ENCODE results near the gene C2CD3. TPM values are rescaled to one million over a fixed set of nuclear protein-coding genes. Genes with fewer than 3 reads are reported as not detected.

Gene C2CD3
- total RNA-seq, 2 experiments from 2014 or later, result 24.9 to 25.3 TPM

DNA sequence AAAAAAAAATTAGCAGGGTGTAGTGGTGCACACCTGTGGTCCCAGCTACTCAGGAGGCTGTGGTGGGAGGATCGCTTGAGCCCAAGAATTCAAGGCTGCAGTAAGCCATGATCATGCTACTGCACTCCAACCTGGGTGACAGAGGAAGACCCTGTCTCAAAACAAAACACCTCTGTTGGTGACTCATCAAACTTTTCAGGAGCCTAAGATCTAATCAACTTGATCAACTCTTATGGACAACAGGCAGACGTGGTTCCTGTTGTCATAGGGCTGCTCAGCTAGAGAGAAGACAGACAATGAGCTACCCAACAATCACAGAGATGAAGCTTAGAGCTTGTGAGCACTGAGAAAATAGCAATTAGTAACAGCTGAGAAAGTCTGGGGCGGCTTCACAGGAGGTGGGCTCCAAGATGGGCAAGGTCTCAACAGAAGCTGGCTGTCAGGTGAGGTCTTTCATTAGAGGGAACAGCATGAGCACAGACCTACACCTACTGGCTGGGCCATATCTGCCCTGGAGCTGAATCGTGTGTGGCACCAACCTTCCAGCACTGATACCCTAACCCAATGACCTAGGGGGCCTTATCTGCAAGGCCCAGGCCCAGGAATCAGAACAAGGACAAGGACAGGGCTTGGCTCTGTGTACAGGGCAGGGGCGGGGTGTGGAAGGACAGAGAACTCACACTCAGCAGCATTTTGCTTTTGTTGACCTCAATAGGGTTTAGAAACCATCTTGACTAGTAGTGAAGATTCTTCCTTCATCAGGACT lies 154.7 kb downstream of the C2CD3 start:
- DNase-seq, result no peak
- H3K36me3 Mint-ChIP-seq, result peaks cover 49% of the 10 kb centered on the region
- no peaks in the 10 kb centered on the region for H3K27me3 Mint-ChIP-seq
- H3K4me3 Mint-ChIP-seq, result no peak overlapping the region
- H3K9me3 Mint-ChIP-seq, result no peaks in the 10 kb centered on the region
- peaks cover 48% of the 10 kb centered on the region for H3K4me1 Mint-ChIP-seq
- no peak overlapping the region for H3K27ac Mint-ChIP-seq

DNA sequence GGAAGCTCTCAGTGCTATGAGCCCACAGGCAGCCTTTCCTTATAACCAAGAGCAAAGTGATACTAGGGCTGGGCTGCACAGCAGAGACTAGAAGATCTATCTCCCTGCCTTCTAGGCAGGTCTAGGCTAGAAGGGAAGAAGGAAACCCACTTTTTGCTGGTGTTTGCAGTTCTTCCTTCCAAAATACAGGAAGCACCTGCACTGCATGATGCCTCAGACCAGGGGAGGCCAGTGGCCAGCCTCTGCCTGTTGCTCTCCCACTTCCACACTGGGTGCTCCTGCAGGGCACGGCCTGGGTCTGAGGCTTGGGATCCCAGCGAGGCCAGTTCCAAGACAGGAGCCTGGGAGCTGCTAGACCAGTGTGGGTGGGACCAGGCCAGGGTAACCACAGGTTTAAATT lies 155.9 kb downstream of the C2CD3 start:
- Mint-ChIP-seq H3K9me3 (no peaks in the 10 kb centered on the region), H3K4me3 (no peak overlapping the region), H3K4me1 (peaks cover 60% of the 10 kb centered on the region), H3K27me3 (no peaks in the 10 kb centered on the region), H3K27ac (no peak overlapping the region), H3K36me3 (peaks cover 54% of the 10 kb centered on the region)
- no peak for DNase-seq

DNA sequence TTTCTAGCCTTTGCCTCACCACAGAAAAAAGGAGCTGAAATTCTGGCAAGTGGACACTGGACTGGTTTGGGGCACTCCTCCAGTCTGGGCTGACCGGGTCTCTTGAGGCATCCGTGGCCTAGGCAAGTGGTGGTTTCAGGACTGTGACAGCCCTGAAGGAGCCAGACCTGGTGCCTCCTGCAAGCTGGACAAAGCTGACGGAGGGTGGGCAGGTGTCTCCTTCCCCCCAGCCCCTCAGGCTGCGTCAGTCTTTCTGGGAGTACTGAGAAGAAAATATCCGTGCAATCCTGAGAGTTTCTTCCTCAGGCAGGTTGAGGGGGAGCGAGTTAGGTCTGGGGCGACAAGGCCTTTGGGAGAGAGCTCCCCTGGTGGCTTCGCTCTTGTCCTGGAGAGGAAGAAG lies 157.7 kb downstream of the C2CD3 start:
- Mint-ChIP-seq H3K27ac (no peak overlapping the region), H3K9me3 (no peaks in the 10 kb centered on the region), H3K4me1 (peaks cover 69% of the 10 kb centered on the region), H3K4me3 (no peak overlapping the region), H3K36me3 (peaks cover 54% of the 10 kb centered on the region), H3K27me3 (no peaks in the 10 kb centered on the region)
- DNase-seq, result no peak

DNA sequence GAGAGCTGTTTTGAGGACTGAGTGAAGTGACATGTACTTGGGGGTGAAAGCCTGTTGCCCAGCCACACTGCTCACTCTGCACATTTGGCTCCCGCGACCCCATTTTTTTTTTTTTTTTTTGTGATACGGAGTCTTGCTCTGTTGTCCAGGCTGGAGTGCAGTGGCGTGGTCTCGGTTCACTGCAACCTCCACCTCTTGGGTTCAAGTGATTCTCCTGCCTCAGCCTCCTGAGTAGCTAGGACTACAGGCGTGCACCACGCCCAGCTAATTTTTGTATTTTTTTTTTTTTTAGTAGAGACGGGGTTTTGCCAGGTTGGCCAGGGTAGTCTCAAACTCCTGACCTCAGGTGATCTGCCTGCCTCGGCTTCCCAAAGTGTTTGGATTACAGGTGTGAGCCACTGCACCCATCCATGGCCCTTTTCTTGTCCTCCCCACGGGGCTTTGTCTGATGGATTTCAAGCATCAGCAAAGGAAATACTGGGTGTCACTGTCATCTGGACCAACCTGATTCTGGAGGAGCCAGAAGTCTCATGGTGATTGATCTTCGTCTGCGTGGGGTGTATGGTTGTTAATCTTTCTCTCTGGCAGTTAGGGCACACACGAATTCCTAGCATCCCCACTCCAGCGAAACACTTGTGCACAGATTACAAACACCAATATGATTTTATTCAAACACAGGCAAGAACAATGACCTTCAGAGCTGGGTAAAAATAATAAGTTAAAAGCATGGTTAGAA lies 158.6 kb downstream of the C2CD3 start:
- Mint-ChIP-seq H3K4me3 (no peak overlapping the region), H3K4me1 (peaks cover 74% of the 10 kb centered on the region), H3K27me3 (no peaks in the 10 kb centered on the region), H3K36me3 (peaks cover 52% of the 10 kb centered on the region), H3K9me3 (no peaks in the 10 kb centered on the region), H3K27ac (peak overlapping the region; percentile 91)
- no peak for DNase-seq

DNA sequence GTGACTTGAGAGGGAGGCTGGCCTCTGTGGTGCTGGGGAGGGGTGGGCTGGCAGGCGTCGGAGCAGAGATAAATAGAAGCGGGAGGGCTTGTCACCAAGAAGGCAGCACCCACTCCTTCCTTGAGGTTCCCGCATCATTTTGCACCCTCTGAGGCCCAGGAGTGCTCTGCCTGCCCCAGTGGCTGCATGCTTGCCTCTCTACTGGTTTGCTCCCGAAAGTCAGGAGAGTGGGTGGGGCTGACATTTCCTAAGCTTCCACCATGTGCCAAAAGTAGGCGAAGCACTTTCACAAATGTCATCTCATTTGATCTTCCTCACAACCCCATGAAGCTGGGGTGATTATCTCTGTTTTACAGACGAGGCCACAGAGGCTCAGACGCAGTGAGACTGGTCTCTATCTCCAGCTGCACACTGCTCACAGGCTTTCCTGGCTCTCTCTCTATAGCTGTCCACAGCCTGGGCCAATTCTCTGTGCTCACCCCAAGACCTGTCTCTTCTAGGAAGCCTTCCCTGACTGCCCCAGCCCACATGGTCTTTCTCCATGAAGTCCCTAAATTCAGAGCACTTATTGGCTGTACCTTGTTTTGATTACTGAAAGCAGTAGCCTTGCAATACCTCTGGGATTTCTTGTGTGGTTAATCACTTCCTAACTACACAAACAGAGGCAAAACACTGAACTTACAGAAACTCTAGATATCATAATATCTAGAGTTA lies 159.3 kb downstream of the C2CD3 start:
- Mint-ChIP-seq H3K36me3 (peaks cover 45% of the 10 kb centered on the region), H3K4me1 (peaks cover 76% of the 10 kb centered on the region), H3K27me3 (no peaks in the 10 kb centered on the region), H3K4me3 (peak overlapping the region; percentile 9), H3K9me3 (no peaks in the 10 kb centered on the region), H3K27ac (peak overlapping the region; percentile 91)
- DNase-seq, result peak; percentile 70

DNA sequence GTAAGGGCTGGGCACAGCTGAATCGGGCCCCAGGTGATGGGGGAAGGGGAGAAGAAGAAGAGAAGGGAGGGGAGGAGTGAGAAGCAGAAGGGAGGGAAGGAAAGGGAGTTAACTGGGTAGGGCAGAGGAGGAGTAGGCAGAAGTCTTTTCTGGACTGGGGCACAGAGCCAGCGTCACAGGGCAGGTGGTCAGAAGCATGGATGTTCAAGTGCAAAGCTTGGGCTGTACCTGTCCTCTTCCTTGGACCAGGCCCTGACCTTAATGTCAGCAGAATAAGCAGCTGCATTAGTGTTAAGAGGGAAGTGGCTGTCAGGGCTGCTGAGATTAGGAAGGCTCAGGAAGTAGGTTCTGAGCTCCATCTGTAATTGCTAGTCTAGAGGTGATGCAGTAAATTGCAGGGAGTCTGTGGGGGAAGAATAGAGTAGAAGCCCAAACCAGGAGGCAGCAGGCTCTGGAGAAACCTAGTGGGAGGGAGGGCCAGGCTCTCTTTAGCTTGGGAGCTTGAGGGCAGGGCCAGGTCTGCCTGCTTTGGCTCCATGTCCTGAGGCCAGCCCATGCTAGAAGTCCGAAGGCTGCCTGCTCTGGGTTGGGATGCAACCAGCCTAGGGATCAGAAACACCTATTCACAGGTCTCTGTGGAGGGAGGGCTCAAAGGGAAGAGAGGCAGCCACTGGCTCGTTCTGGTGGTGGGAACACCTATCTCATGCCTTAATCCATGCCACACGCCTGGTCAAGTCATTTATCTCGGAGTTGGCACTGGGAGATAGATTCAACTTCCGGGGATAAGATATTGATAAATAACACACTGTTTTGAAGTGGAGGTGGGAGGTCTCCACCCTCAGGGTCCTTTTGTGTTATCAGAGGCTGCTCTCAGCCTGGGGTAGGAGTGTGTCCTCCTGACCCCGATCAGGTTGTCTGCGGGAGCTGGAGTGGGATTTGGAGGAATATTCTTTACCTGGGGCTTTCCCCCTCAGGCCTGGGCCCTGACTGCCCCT lies 160.2 kb downstream of the C2CD3 start:
- H3K4me3 Mint-ChIP-seq, result peak overlapping the region; percentile 9
- peaks cover 78% of the 10 kb centered on the region for H3K4me1 Mint-ChIP-seq
- H3K27me3 Mint-ChIP-seq, result no peaks in the 10 kb centered on the region

DNA sequence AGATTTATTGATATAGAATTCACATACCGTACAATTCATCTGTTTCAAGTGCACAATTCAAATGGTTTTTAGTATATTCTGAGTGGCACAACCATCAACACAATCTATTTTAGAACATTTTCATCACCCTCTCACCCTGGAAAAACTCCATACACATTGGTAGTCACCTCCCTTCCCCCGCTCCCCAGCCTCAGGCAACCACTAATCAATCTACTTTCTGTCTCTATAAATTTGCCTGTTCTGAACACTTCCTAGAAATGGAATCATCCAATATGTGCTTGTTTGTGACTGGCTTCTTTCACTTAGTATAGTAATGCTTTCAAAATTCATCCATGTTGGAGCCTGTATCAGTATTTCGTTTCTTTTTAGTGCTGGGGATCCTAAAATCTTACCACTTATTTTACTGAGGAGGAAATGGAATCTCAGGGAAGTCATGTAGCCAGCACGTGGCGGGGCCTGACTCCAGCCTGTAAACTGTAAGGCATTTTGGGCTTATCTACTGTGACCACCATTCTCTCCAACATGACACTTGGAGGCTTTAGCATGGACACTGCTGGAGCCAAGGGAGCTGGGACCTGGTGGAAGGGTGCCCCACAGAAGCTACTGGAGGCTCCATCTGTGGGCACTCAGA lies 161.0 kb downstream of the C2CD3 start:
- H3K27ac Mint-ChIP-seq, result peak overlapping the region; percentile 91
- no peak for DNase-seq
- H3K9me3 Mint-ChIP-seq, result no peaks in the 10 kb centered on the region
- H3K36me3 Mint-ChIP-seq, result peaks cover 37% of the 10 kb centered on the region
- no peak overlapping the region for H3K4me3 Mint-ChIP-seq
- H3K27me3 Mint-ChIP-seq, result no peaks in the 10 kb centered on the region
- peaks cover 79% of the 10 kb centered on the region for H3K4me1 Mint-ChIP-seq

More for the DNA sequence above, 160.2 kb downstream of the C2CD3 start:
- H3K27ac Mint-ChIP-seq, result peak overlapping the region; percentile 91
- H3K9me3 Mint-ChIP-seq, result no peaks in the 10 kb centered on the region
- DNase-seq, result no peak
- H3K36me3 Mint-ChIP-seq, result peaks cover 38% of the 10 kb centered on the region

DNA sequence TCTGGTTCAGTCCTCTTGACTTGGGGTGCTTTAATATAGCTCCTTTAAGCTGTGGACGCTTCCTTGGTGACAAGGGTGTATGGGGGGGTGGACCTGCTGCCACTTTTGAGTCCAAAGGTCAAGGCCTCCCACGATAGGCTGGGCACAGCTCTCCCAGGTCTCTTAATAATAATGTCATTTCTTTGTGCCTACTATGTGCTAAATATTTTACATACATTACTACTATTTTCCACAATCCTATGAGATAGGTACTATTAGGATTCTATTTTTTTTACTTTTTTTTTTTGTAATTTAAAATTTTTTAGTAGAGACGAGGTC lies 161.6 kb downstream of the C2CD3 start:
- Mint-ChIP-seq H3K27ac (peak overlapping the region; percentile 85), H3K36me3 (peaks cover 34% of the 10 kb centered on the region), H3K27me3 (no peaks in the 10 kb centered on the region), H3K4me1 (peaks cover 79% of the 10 kb centered on the region), H3K4me3 (no peak overlapping the region), H3K9me3 (no peaks in the 10 kb centered on the region)
- no peak for DNase-seq

DNA sequence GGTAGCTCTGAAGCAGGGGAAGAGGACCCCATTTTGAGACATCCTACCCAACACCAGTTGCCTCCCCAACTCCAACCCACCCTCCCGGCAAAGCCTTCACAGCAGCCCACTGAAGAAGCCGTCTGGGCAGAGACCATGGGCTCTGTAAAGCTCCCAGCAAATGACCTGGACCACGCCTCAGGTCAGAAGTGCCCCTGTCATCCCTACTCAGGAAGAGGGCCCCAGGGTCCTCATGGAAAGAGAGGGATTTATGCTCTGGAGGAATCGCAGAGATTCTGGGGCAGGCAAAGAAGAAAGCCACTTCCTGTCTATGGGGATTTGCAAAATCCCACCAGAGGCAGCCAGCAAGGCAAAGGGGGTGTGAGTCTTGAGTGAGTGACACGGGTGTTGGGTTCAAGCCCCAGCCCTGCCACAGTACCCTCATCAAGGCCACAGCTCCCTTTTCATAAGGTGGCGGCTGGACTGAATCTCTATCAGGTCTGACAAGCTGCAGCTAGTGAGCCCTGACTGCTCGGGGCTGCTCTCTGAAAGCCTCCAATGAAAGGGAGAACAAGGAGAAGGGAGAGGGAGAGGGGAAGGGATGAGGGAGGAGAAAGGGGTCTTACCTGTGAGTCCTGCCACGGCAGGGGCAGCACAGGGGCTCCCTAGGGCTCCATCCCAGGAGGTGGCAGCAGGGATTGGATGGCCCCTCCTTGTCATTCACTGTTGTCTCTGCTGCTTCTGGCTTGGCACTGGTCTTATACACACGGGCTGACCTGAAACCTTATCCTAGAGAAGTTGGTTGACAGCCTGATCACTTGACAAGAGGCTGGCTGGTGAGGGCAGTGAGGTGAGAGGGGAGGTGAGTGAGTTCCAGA lies 162.2 kb downstream of the C2CD3 start, which contains the start of gene UCP3:
UCP3 (minus strand) TSS at position 713 of the 857 bp plus-strand sequence. CDS start 2,043 bp downstream, outside the sequence.
- Mint-ChIP-seq H3K4me3 (no peak within 1 kb of the TSS), H3K4me1 (peaks cover 79% of the 10 kb centered on the region), H3K36me3 (peaks cover 30% of the 10 kb centered on the region), H3K27ac (peak within 1 kb of the TSS; percentile 91), H3K27me3 (no peaks in the 10 kb centered on the region), H3K9me3 (no peaks in the 10 kb centered on the region)
- no peak for DNase-seq

DNA sequence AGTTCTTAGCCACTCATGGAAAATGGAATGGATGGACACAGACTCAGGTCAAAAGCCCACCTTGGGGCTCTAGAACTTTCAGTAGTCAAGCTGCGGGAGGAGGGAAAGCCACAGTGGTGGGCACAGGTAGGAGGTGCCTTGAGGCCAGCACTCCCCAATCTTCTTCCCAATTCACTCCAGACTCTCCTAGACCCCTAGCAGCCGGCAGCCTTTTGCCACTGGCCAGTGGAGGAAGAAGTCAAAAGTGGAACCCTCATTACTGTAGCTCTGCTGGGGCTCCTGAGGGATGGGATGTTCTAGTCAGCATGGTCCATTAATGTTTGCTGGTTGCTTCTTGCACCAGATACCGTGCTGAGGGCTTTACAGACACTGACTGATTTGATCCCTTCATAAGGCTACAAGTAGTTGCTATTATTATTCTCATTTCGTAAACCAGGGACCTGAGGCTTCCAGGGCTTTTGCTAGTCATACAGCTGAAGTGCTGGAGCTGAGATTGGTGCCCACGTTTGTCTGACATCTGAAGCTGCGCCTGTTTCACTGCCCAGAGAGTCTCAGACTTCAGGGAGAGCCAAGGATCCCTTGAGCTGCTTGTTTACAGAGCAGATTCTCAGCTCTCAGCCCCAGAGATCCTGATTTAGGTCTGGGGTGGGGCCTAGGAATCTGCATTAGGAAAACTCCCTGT lies 163.0 kb downstream of the C2CD3 start:
- Mint-ChIP-seq H3K4me1 (peaks cover 76% of the 10 kb centered on the region), H3K9me3 (no peaks in the 10 kb centered on the region), H3K27me3 (no peaks in the 10 kb centered on the region), H3K4me3 (no peak overlapping the region), H3K36me3 (peaks cover 31% of the 10 kb centered on the region), H3K27ac (peak overlapping the region; percentile 30)
- no peak for DNase-seq

DNA sequence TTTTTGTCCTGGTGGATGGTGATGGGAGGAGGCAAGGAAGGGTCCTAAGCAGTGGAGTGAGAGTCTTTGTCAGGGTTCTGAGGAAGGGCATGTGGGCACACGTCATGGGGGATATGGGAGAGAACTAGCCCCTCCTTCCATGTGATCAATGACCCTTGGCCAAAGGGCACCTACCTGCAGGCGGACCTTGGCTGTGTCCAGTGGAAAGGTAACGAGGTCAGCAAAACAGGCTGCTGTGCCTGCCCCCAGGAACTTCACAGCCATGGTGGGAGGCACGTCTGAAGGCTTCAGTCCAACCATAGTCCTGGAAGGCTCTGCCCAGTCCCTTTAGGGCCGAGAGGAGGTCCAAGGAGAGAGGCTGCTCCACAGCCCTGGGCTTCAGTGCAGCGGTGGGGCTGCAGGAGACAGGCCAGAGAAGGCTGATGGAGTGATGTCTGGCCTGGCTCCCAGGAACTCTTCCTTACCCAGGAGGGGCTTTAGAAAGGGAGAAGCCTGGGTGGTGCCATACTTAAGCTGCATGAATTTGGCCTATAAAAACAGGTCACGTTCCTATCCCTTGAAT lies 164.0 kb downstream of the C2CD3 start:
- DNase-seq, result no peak
- H3K4me1 Mint-ChIP-seq, result peaks cover 68% of the 10 kb centered on the region
- H3K27me3 Mint-ChIP-seq, result no peaks in the 10 kb centered on the region
- no peaks in the 10 kb centered on the region for H3K9me3 Mint-ChIP-seq
- H3K27ac Mint-ChIP-seq, result peak overlapping the region; percentile 64
- peaks cover 30% of the 10 kb centered on the region for H3K36me3 Mint-ChIP-seq
- no peak overlapping the region for H3K4me3 Mint-ChIP-seq

DNA sequence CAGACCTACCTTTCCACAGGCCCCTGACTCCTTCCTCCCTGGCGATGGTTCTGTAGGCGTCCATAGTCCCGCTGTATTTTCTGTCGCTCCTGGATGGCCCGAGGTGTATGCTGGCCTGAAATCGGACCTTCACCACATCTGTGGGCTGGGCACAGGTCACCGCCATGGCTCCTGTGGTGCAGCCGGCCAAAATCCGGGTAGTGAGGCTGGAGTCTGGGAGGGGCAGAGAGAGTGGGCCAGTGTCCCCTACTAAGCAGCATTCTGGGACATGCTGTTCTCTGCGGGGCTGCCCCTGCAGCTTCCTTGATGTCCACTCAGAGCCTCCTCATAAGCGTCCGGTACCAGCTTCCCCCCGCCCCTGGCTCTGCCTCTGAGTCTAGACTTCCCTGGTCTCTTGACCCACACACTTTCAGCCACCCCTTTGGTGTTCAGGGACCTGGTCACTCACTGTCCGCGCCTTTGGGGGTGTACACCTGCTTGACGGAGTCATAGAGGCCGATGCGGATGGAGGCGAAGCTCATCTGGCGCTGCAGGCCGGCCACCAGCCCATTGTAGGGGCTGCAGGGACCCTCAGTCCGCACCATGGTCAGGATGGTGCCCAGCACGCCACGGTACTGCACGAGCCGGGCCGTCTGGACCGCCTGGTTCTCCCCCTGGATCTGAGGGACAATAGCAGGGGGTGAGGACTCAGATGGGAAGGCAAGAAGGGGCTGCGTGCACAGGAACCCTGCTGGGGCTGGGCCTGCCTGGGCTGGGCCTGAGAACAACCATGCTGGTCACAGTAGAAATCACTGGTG lies 164.9 kb downstream of the C2CD3 start:
- no peak for DNase-seq
- Mint-ChIP-seq H3K27me3 (no peaks in the 10 kb centered on the region), H3K4me1 (peaks cover 62% of the 10 kb centered on the region), H3K4me3 (no peak overlapping the region), H3K36me3 (peaks cover 25% of the 10 kb centered on the region), H3K27ac (peak overlapping the region; percentile 94), H3K9me3 (no peaks in the 10 kb centered on the region)

All from activated naive CD8-positive, alpha-beta T cell treated with anti-CD3 and anti-CD28 coated beads for 36 hours (primary cell).